ENCODE results near the gene TBC1D22B. TPM values are rescaled to one million over a fixed set of nuclear protein-coding genes. Genes with fewer than 3 reads are reported as not detected.

Gene TBC1D22B
- total and polyA plus RNA-seq, 7 donors: 4.3 to 25.6 (median 9.0) TPM

DNA sequence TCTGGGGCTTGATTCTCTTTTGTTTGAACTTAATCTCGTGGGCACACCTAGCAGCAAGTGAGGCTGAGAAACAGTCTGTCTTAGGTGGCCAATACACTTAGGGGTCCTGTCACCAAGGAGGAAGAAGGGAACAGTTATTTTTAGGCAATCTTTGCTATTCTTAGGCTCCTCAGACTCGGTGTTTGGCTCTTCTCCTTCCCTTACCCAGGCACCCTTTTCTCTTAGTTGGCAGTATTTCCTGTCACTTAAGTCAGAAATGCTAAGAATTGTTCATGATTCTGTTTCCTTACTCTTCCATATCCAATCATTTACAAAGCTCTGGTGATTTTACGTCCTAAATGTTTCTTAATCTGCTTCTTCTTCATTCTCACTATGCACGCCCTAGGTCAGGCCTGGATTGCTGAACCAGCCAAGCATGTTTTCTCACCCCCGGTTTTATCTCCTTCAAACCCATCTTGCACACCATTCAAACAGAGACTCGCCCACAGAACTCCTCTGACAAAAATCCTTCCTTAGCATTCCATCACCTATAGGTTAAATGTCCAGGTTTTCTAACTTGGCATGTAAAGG, 45.6 kb downstream of the TBC1D22B start:
- TF ChIP-seq, protein P1, sequence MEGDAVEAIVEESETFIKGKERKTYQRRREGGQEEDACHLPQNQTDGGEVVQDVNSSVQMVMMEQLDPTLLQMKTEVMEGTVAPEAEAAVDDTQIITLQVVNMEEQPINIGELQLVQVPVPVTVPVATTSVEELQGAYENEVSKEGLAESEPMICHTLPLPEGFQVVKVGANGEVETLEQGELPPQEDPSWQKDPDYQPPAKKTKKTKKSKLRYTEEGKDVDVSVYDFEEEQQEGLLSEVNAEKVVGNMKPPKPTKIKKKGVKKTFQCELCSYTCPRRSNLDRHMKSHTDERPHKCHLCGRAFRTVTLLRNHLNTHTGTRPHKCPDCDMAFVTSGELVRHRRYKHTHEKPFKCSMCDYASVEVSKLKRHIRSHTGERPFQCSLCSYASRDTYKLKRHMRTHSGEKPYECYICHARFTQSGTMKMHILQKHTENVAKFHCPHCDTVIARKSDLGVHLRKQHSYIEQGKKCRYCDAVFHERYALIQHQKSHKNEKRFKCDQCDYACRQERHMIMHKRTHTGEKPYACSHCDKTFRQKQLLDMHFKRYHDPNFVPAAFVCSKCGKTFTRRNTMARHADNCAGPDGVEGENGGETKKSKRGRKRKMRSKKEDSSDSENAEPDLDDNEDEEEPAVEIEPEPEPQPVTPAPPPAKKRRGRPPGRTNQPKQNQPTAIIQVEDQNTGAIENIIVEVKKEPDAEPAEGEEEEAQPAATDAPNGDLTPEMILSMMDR (IDR thresholded peaks at IDR 0.05): no peak
- Histone ChIP-seq H3K27me3 (ENCODE audit: insufficient read depth in 3 of 3, low read length in 2 of 3) (no peaks in the 10 kb centered on the region), H3K36me3 (ENCODE audit: insufficient read depth in 1 of 2, low read depth in 1 of 2) (peaks cover 6 to 50% of the 10 kb centered on the region in 2 donors), H3K4me3 (no peak overlapping the region), H3K27ac (no peak overlapping the region), H3K4me1 (peaks cover 4% of the 10 kb centered on the region), H3K9me3 (no peaks in the 10 kb centered on the region)
- intact Hi-C loops (cut with DNase I): no loop called here
- DNase-seq: no peak
- no peak for ATAC-seq
- WGBS, 3 donors: 75 to 87% (median 82%) methylated on average over 6 of the region's 6 CpGs

DNA sequence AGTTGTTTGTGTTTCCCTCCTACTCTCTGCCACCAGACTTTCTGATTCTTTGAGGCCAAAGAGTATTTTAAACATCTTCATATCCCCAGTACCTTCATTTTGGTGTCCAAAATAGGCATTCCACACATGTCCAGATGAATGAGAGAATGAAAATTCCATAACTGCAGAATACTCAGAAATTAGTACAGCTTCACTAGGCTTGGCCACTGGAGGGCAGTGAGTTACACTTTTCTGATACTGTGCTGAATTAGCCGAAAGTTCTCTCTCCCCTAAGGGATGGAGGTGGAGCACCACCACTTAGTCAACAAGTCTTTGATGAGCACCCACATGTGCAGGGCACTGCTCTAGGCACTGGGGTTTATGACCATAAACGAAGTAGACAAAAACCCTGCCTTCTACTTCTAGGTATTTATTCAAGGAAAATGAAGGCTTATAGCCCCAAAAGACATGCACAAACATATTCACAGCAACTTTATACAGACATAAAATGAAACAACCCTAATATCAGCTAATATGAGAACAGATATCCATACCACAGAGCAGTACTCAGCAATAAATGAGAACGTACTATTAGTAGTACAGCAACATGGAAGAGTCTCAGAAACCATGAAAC, 46.4 kb downstream of the TBC1D22B start:
- Histone ChIP-seq H3K4me1 (peaks cover 12% of the 10 kb centered on the region), H3K36me3 (ENCODE audit: insufficient read depth in 1 of 2, low read depth in 1 of 2) (peaks cover 6 to 48% of the 10 kb centered on the region in 2 donors), H3K27ac (no peak overlapping the region), H3K4me3 (no peak overlapping the region), H3K27me3 (ENCODE audit: insufficient read depth in 3 of 3, low read length in 2 of 3) (no peaks in the 10 kb centered on the region), H3K9me3 (no peaks in the 10 kb centered on the region)
- intact Hi-C loops (cut with DNase I): no loop called here
- DNase-seq (no peak), ATAC-seq (peak in 1 of 4 donors; percentile 34)
- WGBS, 3 donors: 65 to 70% (median 67%) methylated on average over 3 of the region's 3 CpGs
- TF ChIP-seq, protein P1 (IDR thresholded peaks at IDR 0.05): peak; percentile 28

DNA sequence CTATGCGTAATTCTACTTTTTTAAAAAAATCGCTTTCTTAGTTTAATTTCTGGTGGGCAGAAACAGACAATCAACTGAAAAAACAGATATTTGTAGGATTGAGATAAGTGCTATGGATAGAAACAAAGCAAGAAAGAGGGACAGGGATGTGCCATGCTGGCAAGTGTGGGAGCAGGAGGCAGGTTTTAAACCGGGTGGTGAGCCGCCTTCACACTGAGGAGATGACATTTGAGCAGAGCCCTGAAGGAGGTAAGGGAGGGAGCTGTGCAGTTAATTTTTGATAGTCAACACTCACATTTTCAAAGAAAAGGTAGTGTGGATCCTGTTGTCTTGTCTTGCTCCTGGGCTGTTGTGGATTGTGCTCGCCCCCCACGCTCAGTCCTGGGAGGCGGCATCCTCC, 47.2 kb downstream of the TBC1D22B start:
- H3K27me3 ChIP-seq (ENCODE audit: insufficient read depth in 3 of 3, low read length in 2 of 3): no peaks in the 10 kb centered on the region
- DNase-seq (no peak), ATAC-seq (no peak)
- no peaks in the 10 kb centered on the region for H3K9me3 ChIP-seq
- H3K4me3 ChIP-seq: no peak overlapping the region
- TF ChIP-seq, protein P1 (IDR thresholded peaks at IDR 0.05): no peak
- WGBS, 3 donors: 95 to 96% (median 96%) methylated on average over 7 of the region's 7 CpGs
- peaks cover 6 to 49% of the 10 kb centered on the region in 2 donors for H3K36me3 ChIP-seq (ENCODE audit: insufficient read depth in 1 of 2, low read depth in 1 of 2)
- intact Hi-C loops (cut with DNase I): no loop called here
- H3K4me1 ChIP-seq: peaks cover 16% of the 10 kb centered on the region
- no peak overlapping the region for H3K27ac ChIP-seq

DNA sequence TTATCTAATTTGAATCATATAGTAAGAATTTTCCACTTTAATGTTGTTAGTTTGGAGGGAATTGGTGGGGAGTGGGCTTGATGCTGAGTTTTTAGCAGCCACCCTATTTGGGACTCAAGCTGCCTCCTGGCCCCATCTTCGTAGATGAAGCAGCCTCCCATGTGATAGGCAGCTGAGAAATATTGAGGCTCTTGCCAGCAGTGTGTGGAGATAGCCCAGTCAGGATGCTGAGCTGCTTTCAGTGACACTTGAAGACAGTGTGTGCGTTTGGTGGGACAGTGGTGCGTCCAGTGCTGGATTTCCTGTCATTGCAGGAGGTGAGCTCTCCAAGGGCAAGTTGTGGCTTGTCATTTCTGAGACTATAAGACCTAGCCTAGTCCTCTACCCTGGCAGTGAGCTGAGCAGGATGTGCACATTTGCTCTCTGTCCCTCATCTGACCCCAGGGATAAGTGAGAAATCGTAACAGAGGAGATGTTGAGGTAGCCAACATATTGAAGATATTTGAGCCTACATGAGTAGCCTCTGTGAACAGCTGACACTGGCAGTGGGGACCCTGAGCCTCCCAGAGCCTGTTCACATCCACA, 48.4 kb downstream of the TBC1D22B start:
- intact Hi-C loops (cut with DNase I): no loop called here
- peaks cover 16% of the 10 kb centered on the region for H3K4me1 ChIP-seq

More for the DNA sequence above, 48.4 kb downstream of the TBC1D22B start:
- 67 to 78% (median 77%) methylated on average over 4 of the region's 4 CpGs for WGBS, 3 donors
- TF ChIP-seq, protein P1 (IDR thresholded peaks at IDR 0.05): no peak
- DNase-seq (no peak), ATAC-seq (peak in 2 of 4 donors; percentile 12 to 44)
- no peak overlapping the region for H3K4me3 ChIP-seq
- peak overlapping the region; percentile 12 for H3K27ac ChIP-seq
- H3K9me3 ChIP-seq: no peaks in the 10 kb centered on the region
- H3K27me3 ChIP-seq (ENCODE audit: insufficient read depth in 3 of 3, low read length in 2 of 3): no peaks in the 10 kb centered on the region
- peaks cover 6 to 49% of the 10 kb centered on the region in 2 donors for H3K36me3 ChIP-seq (ENCODE audit: insufficient read depth in 1 of 2, low read depth in 1 of 2)

Data from psoas muscle (tissue), 8 donors.